GM12875 (cell line): ENCODE data around the gene EGFLAM.

ENCODE experiments used
- H3K4me3 ChIP-seq: one replicate; pipeline ENCODE4 v1.5.1; 2011; ENCODE audit warnings: low read depth, low read length, control low read depth
- CTCF ChIP-seq: IDR thresholded peaks from 2 replicates; pipeline ENCODE4 v1.5.1; 2011; ENCODE audit warnings: low read depth, mild to moderate bottlenecking, control low read depth, inconsistent platforms, low read length, moderate library complexity, borderline replicate concordance; ENCODE audit not compliant: insufficient read depth

EGFLAM gene

GRCh38 chr5:38286002-38286401, 27.6 kb downstream of the EGFLAM start:
- H3K4me3 ChIP-seq: no peak overlapping the region
- TF ChIP-seq CTCF: no peak

DNA sequence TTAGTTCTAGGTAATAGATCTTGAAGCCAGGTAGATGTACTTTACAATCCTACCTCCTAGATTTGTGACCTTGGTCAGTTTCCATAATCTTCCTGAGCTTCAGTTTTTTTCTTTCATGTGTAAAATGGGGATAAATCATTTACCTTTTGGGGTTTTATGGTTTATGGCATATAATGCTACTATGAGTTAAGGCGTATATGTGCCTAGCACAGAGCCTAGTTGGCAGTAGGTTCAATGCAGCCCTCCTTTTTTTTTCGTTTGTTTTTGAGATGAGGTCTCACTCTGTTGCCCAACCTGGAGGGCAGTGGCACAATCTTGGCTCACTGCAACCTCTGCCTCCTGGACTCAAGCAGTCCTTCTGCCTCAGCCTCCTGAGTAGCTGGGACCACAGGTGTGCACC, 28.8 kb downstream of the EGFLAM start:
- no peak for TF ChIP-seq CTCF

DNA sequence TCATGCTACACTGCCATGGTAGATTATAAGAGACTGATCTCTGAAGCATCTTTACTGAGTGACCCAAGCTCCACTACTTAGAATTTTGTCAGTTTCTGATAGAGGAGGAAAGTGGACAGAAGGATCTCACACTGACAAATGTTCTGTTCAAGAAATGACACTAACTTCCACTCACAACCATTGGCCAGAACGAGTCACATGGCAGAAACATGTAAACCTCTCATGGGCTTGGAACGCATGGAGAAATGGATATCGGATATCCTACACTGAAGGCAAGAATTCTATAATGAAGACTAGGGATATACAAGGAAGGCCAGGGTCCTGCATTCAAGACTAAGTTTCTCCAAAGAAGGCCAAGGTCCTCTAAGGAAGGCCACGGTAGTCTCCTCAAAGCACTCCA, 31.1 kb downstream of the EGFLAM start:
- H3K4me3 ChIP-seq: no peak overlapping the region
- TF ChIP-seq CTCF: no peak

More for the DNA sequence above, 28.8 kb downstream of the EGFLAM start:
- H3K4me3 ChIP-seq: no peak overlapping the region

GRCh38 chr5:38290028-38290653, 31.8 kb downstream of the EGFLAM start:
- H3K4me3 ChIP-seq: no peak overlapping the region
- TF ChIP-seq CTCF: no peak

DNA sequence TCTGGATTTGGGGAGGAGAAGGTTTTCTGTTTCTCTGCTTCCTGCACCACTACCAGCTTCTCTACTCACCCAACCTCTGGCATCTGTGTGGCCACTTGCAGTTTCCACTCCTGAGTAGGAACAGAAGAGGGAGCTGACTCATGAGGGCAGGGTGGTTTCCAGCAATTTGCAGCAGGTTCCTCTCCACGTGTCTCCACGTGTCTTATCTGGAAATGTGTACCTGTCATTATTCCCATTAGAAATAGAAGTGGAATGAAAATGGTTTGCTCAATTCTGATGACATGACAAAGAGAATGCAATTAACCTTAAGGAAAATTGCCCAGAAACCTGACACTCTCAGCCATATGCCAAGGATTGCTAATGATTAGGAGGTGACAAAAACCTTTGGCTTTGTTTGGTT, 33.0 kb downstream of the EGFLAM start:
- no peak for TF ChIP-seq CTCF
- H3K4me3 ChIP-seq: no peak overlapping the region

- no peak for TF ChIP-seq CTCF
- H3K4me3 ChIP-seq: no peak overlapping the region
These were observed 33.9 kb downstream of the EGFLAM start for GRCh38 chr5:38292228-38292627.

GRCh38 chr5:38295751-38296150, 37.4 kb downstream of the EGFLAM start:
- H3K4me3 ChIP-seq: no peak overlapping the region
- no peak for TF ChIP-seq CTCF
